ENCODE data around the gene PKMYT1. TPM values are rescaled to one million over a fixed set of nuclear protein-coding genes. Genes with fewer than 3 reads are reported as not detected.
"Not testable (repeated sequence)": the region's sequence is repeated elsewhere in the genome, so short reads cannot be mapped to it uniquely, and the experiment has no call there.

PKMYT1 gene
- total RNA-seq, 6 experiments from 2014 or later, result 21.1 to 40.8 (median 36.7) TPM

DNA sequence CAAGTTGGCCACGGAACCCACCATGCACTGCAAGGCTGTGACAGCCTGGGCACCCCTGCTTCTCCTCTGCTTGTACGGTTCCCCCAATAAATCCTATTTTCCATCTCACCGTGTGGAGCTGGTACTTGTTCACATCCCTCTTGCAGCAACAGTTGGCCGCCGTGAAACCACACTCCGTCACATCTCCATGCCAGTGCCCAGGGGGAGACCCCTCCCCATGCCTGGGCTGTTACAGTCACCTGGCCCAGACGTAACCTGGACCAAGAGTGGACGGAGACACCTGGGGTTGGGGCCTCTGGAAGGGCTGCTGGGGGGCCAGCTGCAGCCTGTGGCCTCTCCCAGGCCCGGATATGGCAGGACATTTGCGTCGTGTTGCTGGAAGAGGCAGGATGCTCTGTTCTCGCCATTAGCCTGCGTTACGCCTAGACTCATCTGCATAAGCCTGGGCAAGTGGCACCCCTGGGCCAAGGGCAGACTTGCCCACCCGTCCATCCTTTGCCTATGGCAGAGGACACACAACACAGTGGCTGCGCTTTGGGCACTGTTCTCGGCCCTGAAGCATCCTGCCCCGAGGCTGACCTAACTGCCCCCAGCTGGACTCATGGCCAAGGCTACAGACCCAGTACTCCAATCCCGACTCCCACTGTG, 30.4 kb downstream of the PKMYT1 start:
- Mint-ChIP-seq H3K27me3 (ENCODE audit: insufficient read depth) (peaks cover 9% of the 10 kb centered on the region), H3K9me3 (no peaks in the 10 kb centered on the region), H3K36me3 (ENCODE audit: low read depth) (peaks cover 23% of the 10 kb centered on the region), H3K4me3 (no peak overlapping the region), H3K27ac (no peak overlapping the region), H3K4me1 (ENCODE audit: low read depth) (no peaks in the 10 kb centered on the region)
- TF ChIP-seq, protein P1, sequence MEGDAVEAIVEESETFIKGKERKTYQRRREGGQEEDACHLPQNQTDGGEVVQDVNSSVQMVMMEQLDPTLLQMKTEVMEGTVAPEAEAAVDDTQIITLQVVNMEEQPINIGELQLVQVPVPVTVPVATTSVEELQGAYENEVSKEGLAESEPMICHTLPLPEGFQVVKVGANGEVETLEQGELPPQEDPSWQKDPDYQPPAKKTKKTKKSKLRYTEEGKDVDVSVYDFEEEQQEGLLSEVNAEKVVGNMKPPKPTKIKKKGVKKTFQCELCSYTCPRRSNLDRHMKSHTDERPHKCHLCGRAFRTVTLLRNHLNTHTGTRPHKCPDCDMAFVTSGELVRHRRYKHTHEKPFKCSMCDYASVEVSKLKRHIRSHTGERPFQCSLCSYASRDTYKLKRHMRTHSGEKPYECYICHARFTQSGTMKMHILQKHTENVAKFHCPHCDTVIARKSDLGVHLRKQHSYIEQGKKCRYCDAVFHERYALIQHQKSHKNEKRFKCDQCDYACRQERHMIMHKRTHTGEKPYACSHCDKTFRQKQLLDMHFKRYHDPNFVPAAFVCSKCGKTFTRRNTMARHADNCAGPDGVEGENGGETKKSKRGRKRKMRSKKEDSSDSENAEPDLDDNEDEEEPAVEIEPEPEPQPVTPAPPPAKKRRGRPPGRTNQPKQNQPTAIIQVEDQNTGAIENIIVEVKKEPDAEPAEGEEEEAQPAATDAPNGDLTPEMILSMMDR (IDR thresholded peaks at IDR 0.05), result no peak
- DNase-seq, result no peak

DNA sequence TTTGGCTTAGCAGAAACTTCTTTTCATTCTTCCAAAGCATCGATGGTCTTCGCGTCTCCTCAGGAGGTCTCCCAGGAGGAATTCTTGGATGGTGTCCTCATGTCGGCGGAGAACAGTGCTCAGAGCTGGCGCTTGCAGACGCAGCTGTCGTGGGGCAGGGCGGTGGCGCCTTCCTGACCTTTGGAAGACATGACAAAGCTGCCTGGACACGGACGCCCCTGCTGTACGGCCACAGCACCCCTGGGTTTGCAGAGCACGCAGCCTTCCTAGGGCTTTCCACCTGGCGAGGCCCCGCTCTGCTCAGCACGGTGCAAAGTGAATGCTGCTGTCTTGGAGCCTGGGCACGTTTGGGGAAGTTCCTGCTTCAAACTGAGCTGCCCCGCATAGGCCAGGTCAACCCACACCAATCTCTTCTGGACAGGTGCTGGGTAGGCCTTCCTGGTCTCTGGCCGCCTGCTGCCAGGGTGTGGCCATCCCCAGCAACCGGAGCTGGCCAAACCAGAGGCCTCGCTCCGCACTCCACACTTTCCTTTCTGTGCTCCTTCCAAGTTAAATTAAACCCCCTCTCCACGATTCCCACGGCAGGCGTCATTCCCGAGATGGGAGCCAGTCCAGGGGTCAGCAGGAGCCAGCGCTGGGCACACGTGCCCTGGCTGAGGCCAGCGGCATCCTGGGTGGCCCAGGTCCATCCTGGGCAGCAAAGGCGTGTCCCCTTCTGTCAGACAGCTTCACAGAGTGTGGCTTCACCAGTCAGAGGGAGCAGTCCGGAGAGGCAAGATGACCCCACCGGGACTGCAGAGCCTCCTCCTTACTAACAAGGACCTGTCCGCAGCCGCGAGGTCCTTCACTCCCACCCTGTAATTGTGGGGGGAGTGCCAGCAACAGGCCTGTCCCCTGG, 31.2 kb downstream of the PKMYT1 start:
- TF ChIP-seq, protein P1 (IDR thresholded peaks at IDR 0.05), result no peak
- peaks cover 23% of the 10 kb centered on the region for H3K36me3 Mint-ChIP-seq (ENCODE audit: low read depth)
- no peak for DNase-seq
- H3K4me1 Mint-ChIP-seq (ENCODE audit: low read depth), result no peaks in the 10 kb centered on the region
- peaks cover 9% of the 10 kb centered on the region for H3K27me3 Mint-ChIP-seq (ENCODE audit: insufficient read depth)
- H3K9me3 Mint-ChIP-seq, result no peaks in the 10 kb centered on the region
- no peak overlapping the region for H3K4me3 Mint-ChIP-seq
- no peak overlapping the region for H3K27ac Mint-ChIP-seq

DNA sequence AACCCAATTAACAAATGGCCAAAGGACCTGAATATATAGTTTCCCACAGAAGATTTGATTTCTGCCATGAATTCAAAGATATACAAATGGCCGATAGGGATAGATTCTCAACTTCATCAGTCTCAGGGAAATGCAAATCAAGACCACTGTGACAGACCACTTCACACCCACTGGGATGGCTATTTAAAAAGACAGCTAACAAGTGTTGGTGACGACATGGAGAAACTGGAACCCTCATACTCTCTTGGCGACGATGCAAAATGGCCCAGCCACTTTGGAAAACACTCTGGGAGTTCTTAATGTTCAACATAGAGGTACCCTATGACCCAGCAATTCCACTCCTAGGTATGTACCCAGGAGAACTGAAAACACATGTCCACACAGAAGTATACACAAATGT, 33.6 kb downstream of the PKMYT1 start:
- H3K9me3 Mint-ChIP-seq, result no peaks in the 10 kb centered on the region
- no peak overlapping the region for H3K4me3 Mint-ChIP-seq
- TF ChIP-seq, protein P1 (IDR thresholded peaks at IDR 0.05), result no peak
- no peak for DNase-seq
- peaks cover 34% of the 10 kb centered on the region for H3K36me3 Mint-ChIP-seq (ENCODE audit: low read depth)
- peaks cover 4% of the 10 kb centered on the region for H3K27me3 Mint-ChIP-seq (ENCODE audit: insufficient read depth)
- no peaks in the 10 kb centered on the region for H3K4me1 Mint-ChIP-seq (ENCODE audit: low read depth)
- no peak overlapping the region for H3K27ac Mint-ChIP-seq

DNA sequence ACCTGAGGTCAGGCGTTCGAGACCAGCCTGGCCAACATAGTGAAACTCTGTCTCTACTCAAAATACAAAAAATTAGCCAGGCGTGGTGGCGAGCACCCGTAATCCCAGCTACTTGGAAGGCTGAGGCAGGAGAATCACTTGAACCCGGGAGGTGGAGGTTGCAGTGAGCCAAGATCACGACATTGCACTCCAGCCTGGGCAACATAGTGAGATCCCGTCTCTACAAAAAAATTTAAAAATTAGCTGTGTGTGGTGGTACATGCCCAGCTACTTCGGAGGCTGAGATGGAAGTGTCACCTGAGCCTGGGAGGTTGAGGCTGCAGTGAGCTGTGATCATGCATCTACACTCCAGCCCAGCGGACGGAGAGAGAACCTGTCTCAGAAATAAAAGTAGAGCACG, 36.5 kb downstream of the PKMYT1 start:
- not testable (repeated sequence) for H3K9me3 Mint-ChIP-seq; H3K27ac Mint-ChIP-seq; H3K27me3 Mint-ChIP-seq (ENCODE audit: insufficient read depth); H3K4me1 Mint-ChIP-seq (ENCODE audit: low read depth); H3K4me3 Mint-ChIP-seq; DNase-seq
- peaks cover 32% of the 10 kb centered on the region for H3K36me3 Mint-ChIP-seq (ENCODE audit: low read depth)

DNA sequence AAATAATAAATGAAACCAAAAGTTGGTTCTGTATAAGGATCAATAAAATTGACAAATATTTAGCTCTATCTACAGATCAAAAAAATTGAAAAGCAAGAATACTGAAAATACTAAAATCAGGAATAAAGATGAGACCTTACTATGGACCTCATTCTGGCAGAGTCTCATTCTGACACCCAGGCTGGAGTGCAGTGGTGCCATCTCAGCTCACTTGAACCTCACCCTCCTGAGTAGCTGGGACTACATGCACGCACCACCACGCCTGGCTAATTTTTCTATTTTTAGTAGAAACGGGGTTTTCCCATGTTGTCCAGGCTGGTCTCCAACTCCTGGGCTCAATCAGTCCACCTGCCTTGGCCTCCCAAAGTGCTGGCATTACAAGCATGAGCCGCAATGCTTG, 38.2 kb downstream of the PKMYT1 start:
- TF ChIP-seq, protein P1 (IDR thresholded peaks at IDR 0.05), result no peak
- peaks cover 25% of the 10 kb centered on the region for H3K36me3 Mint-ChIP-seq (ENCODE audit: low read depth)
- H3K4me3 Mint-ChIP-seq, result no peak overlapping the region
- no peaks in the 10 kb centered on the region for H3K4me1 Mint-ChIP-seq (ENCODE audit: low read depth)
- no peak for DNase-seq
- no peak overlapping the region for H3K27ac Mint-ChIP-seq
- H3K27me3 Mint-ChIP-seq (ENCODE audit: insufficient read depth), result peaks cover 2% of the 10 kb centered on the region; the same call in 1 of the 2 replicates
- no peaks in the 10 kb centered on the region for H3K9me3 Mint-ChIP-seq

DNA sequence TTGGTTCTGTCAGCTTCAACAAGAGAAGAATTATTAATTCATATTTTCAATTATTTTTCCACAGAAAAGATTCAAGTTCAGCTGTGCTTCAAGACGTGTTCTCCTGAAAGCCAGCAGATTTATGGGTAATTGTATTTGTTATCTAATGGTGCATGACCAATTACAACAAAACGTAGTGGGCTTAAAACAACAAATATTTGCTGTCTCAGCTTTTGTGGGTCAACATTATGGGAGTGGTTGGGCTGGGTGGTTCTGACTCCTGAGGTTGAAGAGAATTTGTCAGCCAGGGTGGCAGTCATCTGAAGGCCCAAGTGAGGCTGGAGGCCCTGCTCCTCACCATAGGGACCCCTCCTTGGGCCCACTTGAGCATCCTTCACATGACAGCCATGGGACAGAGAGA, 40.3 kb downstream of the PKMYT1 start:
- Mint-ChIP-seq H3K27ac (no peak overlapping the region), H3K36me3 (ENCODE audit: low read depth) (peaks cover 19% of the 10 kb centered on the region), H3K4me1 (ENCODE audit: low read depth) (no peaks in the 10 kb centered on the region), H3K27me3 (ENCODE audit: insufficient read depth) (peaks cover 2% of the 10 kb centered on the region; the same call in 1 of the 2 replicates), H3K4me3 (no peak overlapping the region), H3K9me3 (no peaks in the 10 kb centered on the region)
- no peak for DNase-seq
- TF ChIP-seq, protein P1 (IDR thresholded peaks at IDR 0.05), result no peak

Measured in HFFc6 (cell line).